K562 (cell line): ENCODE measurements around the gene GNAS-AS1. TPM values are rescaled to one million over a fixed set of nuclear protein-coding genes. Genes with fewer than 3 reads are reported as not detected.
A peak's percentile ranks its signal among the peaks of the same experiment; 100 is the strongest.

ENCODE experiments used
- ARNT ChIP-seq, 2 experiments: fragments of 450-650 bp; IDR thresholded peaks; 2 replicates each; pipeline ENCODE4 v1.6.1; 2016; ENCODE audit warnings: mild to moderate bottlenecking in 1 of 2
- ATF4 ChIP-seq: fragments of 450-650 bp; formaldehyde crosslinking; IDR thresholded peaks from 2 replicates; pipeline ENCODE4 v1.4.0; 2022; ENCODE audit warnings: mild to moderate bottlenecking, moderate library complexity
- HDAC3 ChIP-seq: fragments of 450-650 bp; IDR thresholded peaks from 2 replicates; pipeline ENCODE4 v1.6.1; 2018; ENCODE audit warnings: borderline replicate concordance, mild to moderate bottlenecking, moderate library complexity; ENCODE audit not compliant: partially characterized antibody
- NR4A1 ChIP-seq, 2 experiments: fragments of 250-450 bp in 1 of 2; fragments of 450-650 bp in 1 of 2; sonication (Bioruptor Pico) in 1 of 2; IDR thresholded peaks; 2 replicates each; pipeline versions ENCODE4 v1.4.0 to v1.6.1; 2016 to 2020; ENCODE audit warnings: mild to moderate bottlenecking in 2 of 2, missing compliant biosample characterization in 1 of 2, missing genetic modification characterization in 1 of 2, moderate library complexity in 1 of 2
- NRF1 ChIP-seq, 2 experiments: fragments of 450-650 bp; IDR thresholded peaks in 1 of 2; conservative IDR thresholded peaks in 1 of 2; 2 replicates each; pipeline ENCODE4 v1.6.1; 2014; ENCODE audit warnings: mild to moderate bottlenecking in 2 of 2
- PHF8 ChIP-seq: fragments of 200-600 bp; sonication (generic); IDR thresholded peaks from 2 replicates; pipeline ENCODE4 v1.6.1; 2012; ENCODE audit warnings: mixed run types, mild to moderate bottlenecking, inconsistent platforms, low read length, moderate library complexity, borderline replicate concordance
- RBM15 ChIP-seq: fragments of 200-400 bp; formaldehyde crosslinking; IDR thresholded peaks from 2 replicates; pipeline ENCODE4 v1.6.1; 2018; ENCODE audit warnings: mild to moderate bottlenecking, low read length, moderate library complexity; ENCODE audit not compliant: insufficient read depth
- SIN3B ChIP-seq: fragments of 450-650 bp; IDR thresholded peaks from 2 replicates; pipeline ENCODE4 v1.6.1; 2017; ENCODE audit warnings: low read depth, mild to moderate bottlenecking, moderate library complexity
- SMAD3 ChIP-seq: fragments of 450-650 bp; formaldehyde crosslinking; conservative IDR thresholded peaks from 2 replicates; pipeline ENCODE4 v1.4.0; 2020; ENCODE audit warnings: mild to moderate bottlenecking
- SMARCA4 ChIP-seq: fragments of 450-650 bp; IDR thresholded peaks from 2 replicates; pipeline ENCODE4 v1.6.1; 2016
- TAF1 ChIP-seq: IDR thresholded peaks from 2 replicates; pipeline ENCODE4 v1.6.1; 2011; ENCODE audit warnings: mild to moderate bottlenecking, low read length, moderate library complexity; ENCODE audit not compliant: insufficient read depth, control insufficient read depth, severe bottlenecking; ENCODE audit errors: extremely low read depth
- YY1 ChIP-seq, 3 experiments: IDR thresholded peaks; 2 replicates each; pipeline ENCODE4 v1.6.1; 2011; ENCODE audit warnings: low read length in 2 of 3, mild to moderate bottlenecking in 2 of 3, moderate library complexity in 2 of 3, borderline replicate concordance in 1 of 3, control low read depth in 1 of 3, low read depth in 1 of 3; ENCODE audit not compliant: insufficient read depth in 3 of 3, insufficient replicate concordance in 2 of 3, control insufficient read depth in 1 of 3, insufficient read length in 1 of 3; ENCODE audit errors: extremely low read depth in 1 of 3
- ZBTB17 ChIP-seq: fragments of 450-650 bp; formaldehyde crosslinking; IDR thresholded peaks from 2 replicates; pipeline ENCODE4 v1.4.0; 2020; ENCODE audit warnings: mild to moderate bottlenecking
- ZNF263 ChIP-seq: sonication (generic); formaldehyde crosslinking; IDR thresholded peaks from 2 replicates; pipeline ENCODE4 v1.8.0; 2022; ENCODE audit warnings: mild to moderate bottlenecking, missing genetic modification reagents, borderline replicate concordance
- ZNF280B ChIP-seq: fragments of 250-450 bp; sonication (Bioruptor Pico); IDR thresholded peaks from 2 replicates; pipeline ENCODE4 v1.5.1; 2021; ENCODE audit warnings: mild to moderate bottlenecking
- ZNF449 ChIP-seq: fragments of 250-450 bp; sonication (Bioruptor Pico); IDR thresholded peaks from 2 replicates; pipeline ENCODE4 v1.8.0; 2022; ENCODE audit warnings: moderate library complexity, mild to moderate bottlenecking, inconsistent platforms
- ZNF639 ChIP-seq, 2 experiments: fragments of 200-800 bp in 1 of 2; sonication (Bioruptor generic) in 1 of 2; sonication (generic) in 1 of 2; formaldehyde crosslinking in 1 of 2; IDR thresholded peaks in 1 of 2; conservative IDR thresholded peaks in 1 of 2; 2 replicates each; pipeline versions ENCODE4 v1.5.0 to v1.6.1; 2016 to 2020; ENCODE audit warnings: missing compliant biosample characterization in 1 of 2, missing genetic modification characterization in 1 of 2, missing genetic modification reagents in 1 of 2
- ZNF740 ChIP-seq, 3 experiments: fragments of 200-800 bp in 1 of 3; sonication (Bioruptor generic) in 1 of 3; sonication (generic) in 1 of 3; formaldehyde crosslinking in 1 of 3; IDR thresholded peaks; 2 replicates each; pipeline versions ENCODE4 v1.6.1 to v1.8.0; 2016 to 2022; ENCODE audit warnings: mild to moderate bottlenecking in 2 of 3, missing compliant biosample characterization in 2 of 3, missing genetic modification characterization in 2 of 3, missing genetic modification reagents in 1 of 3
- polyA plus RNA-seq, 8 experiments: library from polyadenylated mRNA; depleted of rRNA in 4 of 8; stranded (reverse) in 5 of 8; unstranded in 3 of 8; fragments of >200 nt; fragmentation: Nextera tagmentation in 2 of 8; fragmentation: Illumina TruSeq in 1 of 8; extraction: Ambion mirVana in 2 of 8; extraction: Trizol in 1 of 8; gene quantifications; 2 replicates each; pipeline versions ENCODE4 v1.2.1 to v1.2.3, GENCODE V29; 2011 to 2014; ENCODE audit warnings: inconsistent platforms in 1 of 8, missing spikeins in 1 of 8
- total RNA-seq, 7 experiments: library from RNA; depleted of rRNA in 6 of 7; stranded (reverse); fragments of >200 nt in 6 of 7; fragmentation: Illumina TruSeq in 2 of 7; extraction: Trizol in 2 of 7; gene quantifications; 2 replicates each; pipeline versions ENCODE4 v1.2.1 to v1.2.3, GENCODE V29; 2011 to 2021; ENCODE audit warnings: low replicate concordance in 1 of 7

The GNAS-AS1 gene
- total and polyA plus RNA-seq, 9 of the 15 experiments (the other 6 are each of a cell fraction or from before 2014, with no cell fraction given) = 0.04 to 2.5 (median 0.25) TPM

GRCh38 chr20:58891086-58891717 lies 40.5 kb upstream of the GNAS-AS1 start (continued):
- peak; percentile 48; the same call in 1 of the 2 replicates for TF ChIP-seq PHF8
- peak in 2 of 3 experiments; percentile 73 to 86 for TF ChIP-seq YY1 (IDR thresholded peaks at IDR 0.05; ENCODE audit: borderline replicate concordance in 1 of 3, control insufficient read depth in 1 of 3, extremely low read depth in 1 of 3, insufficient read depth in 3 of 3, insufficient read length in 1 of 3, insufficient replicate concordance in 2 of 3, low read depth in 1 of 3, low read length in 2 of 3)
- no peak for TF ChIP-seq SMARCA4
- no peak for TF ChIP-seq HDAC3
- no peak for TF ChIP-seq ZNF280B (CRISPR knock-in tag)
- TF ChIP-seq ZNF263 = peak; percentile 56; the same call in 1 of the 2 replicates
- TF ChIP-seq ZBTB17 = no peak
- TF ChIP-seq SIN3B = no peak
- no peak for TF ChIP-seq ZNF740 (CRISPR knock-in tag; IDR thresholded peaks at IDR 0.05)
- TF ChIP-seq ZNF740 (tag; IDR thresholded peaks at IDR 0.05) = 0 out of 4 replicates have a peak, but pooled peaks of 1 of the 2 experiments have one; percentile 30
- peak; percentile 83 for TF ChIP-seq TAF1
- no peak for TF ChIP-seq ATF4
- TF ChIP-seq NRF1 (conservative IDR thresholded peaks at IDR 0.05 in 1 of 2, IDR thresholded peaks at IDR 0.05 in 1 of 2) = no peak
- no peak for TF ChIP-seq RBM15
- peak in 1 of 2 experiments; percentile 87; a peak in 2 of 4 replicates for TF ChIP-seq ZNF639 (CRISPR knock-in tag; conservative IDR thresholded peaks at IDR 0.05 in 1 of 2, IDR thresholded peaks at IDR 0.05 in 1 of 2)
- TF ChIP-seq ARNT (IDR thresholded peaks at IDR 0.05) = no peak
- no peak for TF ChIP-seq ZNF449 (CRISPR knock-in tag)
- no peak for TF ChIP-seq NR4A1 (CRISPR knock-in tag; IDR thresholded peaks at IDR 0.05)
- no peak for TF ChIP-seq NR4A1 (tag; IDR thresholded peaks at IDR 0.05)
- no peak for TF ChIP-seq SMAD3 (CRISPR knock-in tag)
